ENCODE measurements around the gene RRBP1. TPM values are rescaled to one million over a fixed set of nuclear protein-coding genes. Genes with fewer than 3 reads are reported as not detected.

Gene RRBP1
- total RNA-seq, 1 donor from 2014 or later: 355 TPM

DNA sequence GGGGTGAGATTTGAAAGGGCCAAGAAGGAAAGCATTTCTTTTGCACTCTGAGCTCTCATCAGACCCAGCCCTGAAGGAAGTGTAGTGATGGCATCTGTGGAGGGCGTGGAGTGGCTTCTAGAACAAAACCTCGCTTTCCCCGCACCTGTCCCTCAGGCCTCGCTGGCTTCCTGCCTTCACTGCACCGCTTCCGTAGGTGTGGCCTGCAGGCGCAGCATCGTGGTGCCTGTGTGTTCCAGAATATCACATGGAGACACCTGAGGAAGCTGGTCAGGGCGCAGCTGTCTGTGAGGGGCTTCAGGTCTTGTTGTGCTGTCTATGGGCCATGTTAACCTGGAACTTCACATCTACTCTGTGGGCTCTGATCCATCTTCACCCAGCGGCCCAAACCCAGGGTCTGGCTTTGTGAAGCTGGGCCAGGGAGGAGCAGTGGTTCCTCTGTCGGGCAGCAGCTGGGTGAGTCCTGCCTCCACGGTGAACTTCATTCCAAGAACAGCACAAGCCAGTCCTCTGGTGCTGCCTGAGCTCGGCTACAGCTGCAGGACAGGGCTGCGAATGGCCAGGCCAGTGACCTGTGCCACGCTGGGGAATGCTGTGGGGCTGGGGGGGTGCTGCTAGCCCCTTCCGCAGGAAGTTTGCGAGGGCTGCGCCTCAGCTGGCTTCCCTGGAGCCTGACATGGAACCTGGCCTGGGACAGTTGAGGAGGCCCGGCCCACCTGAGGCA, 71.3 kb downstream of the RRBP1 start:
- peak; percentile 53 for DNase-seq (ENCODE audit: low spot score)

DNA sequence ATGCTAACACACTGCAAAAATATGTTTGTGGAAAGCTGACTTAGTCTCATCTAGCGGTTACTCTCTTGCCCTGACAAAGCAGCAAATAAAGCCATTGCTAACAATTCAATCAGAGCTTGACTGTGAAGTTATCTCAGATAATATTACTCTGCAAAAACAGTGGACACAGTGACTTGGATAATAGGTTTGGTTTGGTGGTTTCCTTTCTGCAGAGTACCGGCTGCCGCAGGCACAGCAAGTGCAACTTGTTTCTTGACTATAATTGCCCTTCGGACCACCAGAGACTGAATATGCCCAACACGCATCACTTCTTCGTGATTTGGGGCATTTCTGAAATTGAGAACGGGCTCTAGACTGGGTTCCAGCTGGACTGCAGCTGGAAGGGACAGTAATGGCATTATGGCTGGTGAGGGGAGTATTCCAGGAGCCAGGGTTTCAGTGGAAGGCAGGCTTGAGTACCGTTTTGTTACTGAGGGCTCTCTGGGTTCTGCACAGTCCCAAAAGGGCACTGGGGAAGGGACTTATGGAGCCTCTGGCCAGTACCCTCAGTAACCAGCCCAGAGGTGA, 72.1 kb downstream of the RRBP1 start:
- no peak for DNase-seq (ENCODE audit: low spot score)

DNA sequence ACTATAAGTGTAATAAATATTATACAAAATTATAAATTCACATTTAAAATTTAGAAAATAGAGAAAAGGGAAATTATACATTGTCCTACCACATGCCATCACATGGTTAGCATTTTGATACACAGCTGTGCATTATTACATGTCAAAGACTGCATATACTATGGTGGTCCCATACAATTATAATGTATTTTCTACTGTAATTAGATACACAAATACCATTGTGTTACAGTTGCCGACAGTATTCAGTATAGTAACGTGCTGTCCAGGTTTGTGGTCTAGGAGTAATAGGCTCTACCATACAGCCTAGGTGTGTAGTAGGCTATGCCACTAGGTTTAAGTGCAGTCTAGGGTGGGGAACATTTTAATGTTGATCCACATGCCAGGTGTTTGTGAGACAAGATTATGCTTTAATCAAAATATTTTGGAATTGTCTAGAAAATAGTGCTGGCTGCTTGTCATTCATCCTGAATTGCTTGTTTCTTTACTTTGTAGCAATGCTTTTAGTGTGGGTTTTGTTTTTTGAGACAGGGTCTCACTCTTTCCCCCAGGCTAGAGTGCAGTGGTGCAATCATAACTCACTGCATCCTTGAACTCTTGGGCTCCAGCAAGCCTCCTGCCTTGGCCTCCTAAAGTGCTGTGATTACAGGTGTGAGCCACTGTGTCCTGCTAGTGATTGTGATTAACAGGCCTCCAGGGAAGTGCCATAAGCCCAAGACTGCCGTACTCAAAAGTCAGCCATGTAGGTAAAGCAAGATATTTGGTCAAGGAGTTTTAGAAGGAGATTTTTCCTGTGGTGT, 73.1 kb downstream of the RRBP1 start:
- DNase-seq (ENCODE audit: low spot score): no peak

DNA sequence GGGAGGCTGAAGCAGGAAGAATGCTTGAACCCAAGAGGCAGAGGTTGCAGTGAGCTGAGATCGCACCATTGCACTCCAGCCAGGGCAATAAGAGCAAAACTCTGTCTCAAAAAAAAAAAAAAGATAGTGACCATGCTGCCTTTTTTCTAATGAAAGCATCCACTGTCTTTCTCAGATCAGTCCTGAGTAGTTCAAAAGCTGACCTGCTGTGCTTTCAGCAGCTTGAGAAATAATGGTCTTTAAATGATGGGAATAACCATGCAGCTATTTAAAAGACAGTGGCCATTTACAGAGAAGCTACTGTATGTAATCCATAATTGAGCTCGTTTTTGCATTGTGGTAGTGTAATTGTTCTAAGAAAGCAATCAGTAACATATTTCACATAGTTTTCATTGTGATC, 76.0 kb downstream of the RRBP1 start:
- no peak for DNase-seq (ENCODE audit: low spot score)

DNA sequence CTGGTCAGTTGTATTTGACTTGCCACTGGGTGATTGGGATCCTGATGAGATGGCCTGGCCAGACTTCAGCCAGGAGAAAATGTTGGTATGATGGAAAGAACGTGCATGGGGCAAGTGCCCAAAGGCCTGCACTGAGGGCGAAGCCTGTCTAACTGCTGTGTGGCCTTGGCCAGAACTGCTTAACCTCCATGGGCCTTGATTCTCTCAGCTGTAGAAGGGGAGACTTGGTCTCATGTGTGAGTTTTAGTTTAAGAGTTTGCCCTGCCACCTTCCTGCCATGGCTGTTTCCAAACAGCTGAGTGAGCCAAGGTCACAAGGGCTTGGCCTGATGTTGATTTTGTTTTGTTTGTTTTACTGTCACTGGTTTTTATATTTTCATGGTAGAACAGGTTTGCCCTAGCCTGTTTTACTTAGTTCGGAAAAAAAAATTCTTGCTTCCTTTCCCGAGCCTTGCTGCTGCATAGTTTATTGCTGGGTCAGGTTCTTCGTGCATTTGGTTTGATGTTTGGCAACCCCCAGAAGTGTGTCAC, 76.8 kb downstream of the RRBP1 start:
- no peak for DNase-seq (ENCODE audit: low spot score)

DNA sequence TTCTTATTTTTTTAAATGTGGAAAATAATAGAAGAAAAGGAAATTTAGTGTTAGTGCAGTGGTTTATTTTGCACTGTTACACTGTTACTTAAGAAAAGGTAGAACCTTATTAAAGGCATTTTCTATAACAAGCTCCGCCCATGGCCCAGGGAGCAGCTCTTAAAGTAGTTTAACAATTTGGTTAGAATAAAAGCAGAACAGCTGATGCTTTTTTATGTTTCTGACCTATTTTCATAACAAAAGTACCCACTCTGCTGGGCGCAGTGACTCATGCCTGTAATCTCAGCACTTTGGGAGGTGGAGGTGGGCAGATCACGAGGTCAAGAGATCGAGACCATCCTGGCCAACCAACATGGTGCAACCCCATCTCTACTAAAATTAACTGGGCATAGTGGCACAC, 79.5 kb downstream of the RRBP1 start:
- DNase-seq (ENCODE audit: low spot score): no peak

DNA sequence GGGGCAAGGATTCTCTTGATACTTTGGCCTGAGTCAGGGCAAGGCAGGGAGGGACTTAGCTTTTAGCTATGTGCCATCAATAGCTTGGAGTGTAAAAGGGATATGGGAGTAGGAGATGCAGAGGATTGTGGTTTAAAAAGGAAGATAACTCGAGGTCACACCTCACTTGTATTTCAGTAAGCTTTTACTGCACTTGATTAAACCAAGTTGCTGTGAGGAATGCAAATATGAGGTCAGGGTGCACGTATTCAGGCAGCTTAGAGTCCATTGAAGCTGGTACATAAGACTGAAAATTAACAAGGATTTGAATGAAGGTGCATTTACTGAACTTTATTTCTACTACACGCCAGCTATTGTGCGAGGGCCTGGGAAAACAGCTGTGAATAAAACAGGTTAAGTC, 80.1 kb downstream of the RRBP1 start:
- DNase-seq (ENCODE audit: low spot score): no peak

DNA sequence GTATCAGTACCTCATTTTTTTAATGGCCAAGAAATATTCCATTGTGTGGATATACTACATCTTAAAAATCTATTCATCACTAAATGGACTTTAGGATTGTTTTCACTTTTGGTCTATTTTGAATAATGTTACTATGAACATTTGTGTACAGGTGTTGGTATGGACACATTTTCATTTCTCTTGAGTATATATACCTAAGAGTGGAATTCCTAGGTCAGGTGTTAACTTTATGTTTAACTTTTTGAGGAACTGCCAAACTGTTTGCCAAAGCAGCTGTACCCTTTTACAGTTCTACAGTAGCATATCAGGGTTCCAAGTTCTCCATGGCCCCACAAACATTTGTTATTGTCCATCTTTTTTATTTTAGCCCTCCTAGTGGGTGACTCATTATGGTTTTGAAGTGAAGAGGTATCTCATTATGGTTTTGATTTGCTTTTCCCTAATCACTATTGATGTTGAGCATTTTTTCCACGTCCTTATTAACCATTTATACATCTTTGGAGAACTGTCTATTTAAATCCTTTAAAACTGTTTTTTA, 84.0 kb downstream of the RRBP1 start:
- DNase-seq (ENCODE audit: low spot score): no peak

DNA sequence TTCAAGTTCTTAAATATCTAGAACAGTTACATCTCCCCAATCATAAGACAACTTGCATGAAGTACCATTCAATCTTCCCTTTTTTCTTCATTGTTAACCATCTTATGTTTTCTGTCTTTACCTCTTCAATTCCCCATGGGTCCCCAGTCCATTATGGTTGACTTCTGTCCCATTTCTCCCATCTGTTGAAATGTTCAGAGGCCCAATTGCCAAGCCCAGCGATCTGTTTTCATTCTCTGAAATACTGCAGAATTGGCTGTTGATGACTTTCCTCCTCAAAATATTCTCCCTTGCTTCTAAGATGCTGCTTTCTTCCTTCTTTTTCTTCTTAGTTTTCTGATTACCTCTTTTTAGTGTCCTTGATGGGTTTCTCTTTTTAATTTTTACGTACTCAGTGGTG, 86.2 kb downstream of the RRBP1 start:
- DNase-seq (ENCODE audit: low spot score): no peak

DNA sequence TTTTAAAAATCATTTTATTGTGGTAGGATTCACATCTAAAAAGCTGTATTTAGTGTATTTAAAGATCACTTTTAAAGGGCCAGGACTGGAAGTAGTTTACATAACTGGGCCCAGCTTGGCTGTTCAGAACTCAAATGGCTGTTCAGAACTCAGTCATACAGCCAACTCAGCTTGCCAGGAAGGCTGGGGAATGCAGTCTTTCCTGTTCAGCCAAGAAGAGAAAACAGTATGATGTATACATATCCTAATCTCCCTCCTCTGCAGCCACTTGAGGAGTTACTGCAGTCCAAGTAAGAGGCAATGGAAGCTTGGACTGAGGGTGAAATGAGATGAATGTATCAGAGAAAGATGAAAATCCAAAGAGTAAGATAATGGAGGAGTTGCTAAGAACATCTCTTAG, 87.6 kb downstream of the RRBP1 start:
- peak; percentile 76 for DNase-seq (ENCODE audit: low spot score)

DNA sequence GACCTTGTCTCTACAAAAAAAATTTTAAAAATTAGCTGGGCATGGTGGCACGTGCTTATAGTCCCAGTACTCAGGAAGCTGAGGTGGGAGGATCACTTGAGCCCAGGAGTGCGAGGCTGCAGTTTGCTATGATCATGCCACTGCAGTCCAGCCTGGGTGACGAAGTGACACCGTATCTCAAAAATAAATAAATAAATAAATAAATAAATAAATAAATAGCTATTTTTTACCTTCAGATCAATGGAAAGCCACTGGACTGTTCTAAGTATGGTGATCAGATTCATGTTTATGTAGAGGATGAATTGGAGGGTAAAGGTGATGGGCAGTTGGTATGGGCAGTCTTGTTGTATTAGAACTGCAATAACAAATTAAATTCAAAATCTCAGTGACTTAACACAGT, 88.1 kb downstream of the RRBP1 start:
- DNase-seq (ENCODE audit: low spot score): no peak

DNA sequence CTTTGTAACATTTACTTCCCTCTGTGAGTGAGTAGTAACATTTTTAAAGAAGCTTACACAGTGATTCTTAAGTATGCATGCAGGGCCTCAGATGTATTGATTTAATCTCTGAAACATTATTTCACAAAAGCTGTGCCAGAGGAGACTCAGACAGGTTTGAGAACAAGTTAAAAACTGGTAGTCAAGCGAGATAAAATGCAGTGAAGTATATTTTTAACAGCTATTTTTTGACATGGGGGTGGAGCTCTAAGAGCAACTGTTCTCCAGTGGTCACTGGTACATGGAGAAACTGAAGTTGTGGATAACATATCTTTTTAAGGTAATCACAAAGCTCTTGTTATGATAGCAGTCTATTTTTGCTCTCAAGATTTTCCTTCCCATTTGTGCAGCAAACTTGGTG, 91.8 kb downstream of the RRBP1 start:
- no peak for DNase-seq (ENCODE audit: low spot score)

DNA sequence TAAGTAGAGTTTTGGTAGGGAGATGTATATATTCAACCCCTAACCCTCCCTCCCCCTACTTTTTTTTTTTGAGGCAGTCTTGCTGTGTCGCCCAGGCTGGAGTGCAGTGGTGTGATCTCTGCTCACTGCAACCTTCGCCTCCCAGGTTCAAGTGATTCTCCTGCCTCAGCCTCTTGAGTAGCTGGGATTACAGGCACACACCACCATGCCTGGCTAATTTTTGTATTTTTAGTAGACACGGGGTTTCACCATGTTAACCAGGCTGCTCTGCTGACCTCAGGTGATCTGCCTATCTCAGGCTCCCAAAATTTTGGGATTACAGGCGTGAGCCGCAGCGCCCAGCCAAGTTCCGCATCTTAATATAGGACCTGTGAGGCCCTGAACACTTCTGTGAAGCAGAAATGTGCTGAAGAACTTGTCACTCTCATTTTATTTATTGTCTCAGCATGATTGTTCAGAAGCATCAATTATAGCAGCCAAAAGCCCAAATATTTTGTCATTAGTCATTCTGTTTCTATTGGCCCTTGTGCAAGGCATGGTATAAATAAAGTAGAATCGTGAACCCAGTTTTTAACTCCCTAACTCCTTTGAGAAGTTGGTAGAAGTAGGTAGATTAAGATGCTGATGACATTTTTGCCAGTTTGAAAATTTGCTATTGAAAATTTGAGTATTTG, 92.7 kb downstream of the RRBP1 start:
- no peak for DNase-seq (ENCODE audit: low spot score)

DNA sequence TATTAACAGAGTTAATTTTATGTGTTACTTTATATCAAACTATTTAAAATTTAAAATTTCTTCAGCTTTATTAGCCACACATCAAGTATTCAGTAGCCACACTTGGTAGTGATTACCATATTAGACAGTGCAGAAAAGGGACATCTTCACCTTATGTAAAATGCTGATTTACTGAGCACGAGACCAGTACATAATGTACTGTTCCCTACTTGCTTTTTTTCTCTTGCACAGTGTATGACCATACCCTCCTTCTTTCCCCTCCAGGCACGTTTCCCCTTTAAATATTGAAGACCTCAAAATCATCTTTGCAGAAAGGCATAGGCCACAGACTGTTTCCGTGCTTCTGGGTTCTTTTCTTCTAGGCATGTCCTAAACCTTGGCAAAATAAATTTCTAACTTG, 94.2 kb downstream of the RRBP1 start:
- DNase-seq (ENCODE audit: low spot score): no peak

DNA sequence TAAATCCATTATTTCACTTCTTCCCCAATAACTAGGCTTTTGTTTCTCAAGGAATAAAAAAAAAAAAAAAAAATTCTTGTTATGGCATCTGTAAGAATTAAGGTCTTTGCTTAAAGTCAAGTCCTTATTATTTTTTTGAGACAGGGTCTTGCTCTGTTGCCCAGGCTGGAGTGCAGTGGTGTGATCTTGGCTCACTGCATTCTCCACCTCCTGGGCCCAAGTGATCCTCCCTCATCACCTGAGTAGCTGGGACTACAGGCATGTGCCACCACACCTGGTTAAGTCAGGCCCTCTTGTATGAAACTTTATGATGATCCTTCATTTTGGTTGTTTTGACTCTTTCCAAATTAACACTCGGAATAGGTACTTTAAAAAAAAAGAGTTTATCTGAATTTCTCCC, 94.9 kb downstream of the RRBP1 start:
- no peak for DNase-seq (ENCODE audit: low spot score)

DNA sequence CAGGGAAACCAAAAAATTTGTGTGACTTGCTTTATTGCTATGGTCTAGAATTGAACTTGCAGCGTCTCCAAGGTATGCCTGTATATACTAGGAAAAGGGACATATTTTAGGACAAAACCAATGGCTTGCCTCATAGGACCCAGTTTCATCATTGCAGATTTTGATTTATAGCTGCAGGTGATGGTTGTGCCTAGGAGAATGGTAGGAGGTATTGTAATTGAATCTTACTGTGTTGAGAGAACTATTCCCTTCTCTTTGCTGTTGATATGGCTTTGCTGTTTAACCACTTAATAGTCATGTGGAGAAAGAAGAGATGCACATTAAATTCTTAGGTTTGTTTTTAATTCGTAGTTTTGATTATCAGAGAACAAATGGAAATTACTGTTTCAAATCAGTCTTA, 95.8 kb downstream of the RRBP1 start:
- no peak for DNase-seq (ENCODE audit: low spot score)

DNA sequence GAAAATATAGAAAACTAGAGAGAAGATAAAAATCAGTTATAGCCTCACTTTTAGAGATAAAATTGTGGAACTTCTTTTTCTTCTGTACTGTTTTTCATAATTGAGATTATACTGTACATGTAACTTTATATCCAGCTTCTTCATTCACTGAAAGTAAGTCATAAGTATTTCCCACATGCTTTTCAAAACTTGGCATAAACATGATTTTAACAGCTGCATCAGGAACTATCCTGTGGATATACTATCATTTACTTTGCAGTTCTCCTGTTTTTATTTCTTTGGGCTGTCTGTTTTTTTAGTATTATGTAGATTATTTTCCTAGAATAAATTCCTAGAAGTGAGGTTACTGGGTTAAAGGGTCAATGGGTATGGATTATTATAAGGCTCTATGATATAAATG, 97.4 kb downstream of the RRBP1 start:
- no peak for DNase-seq (ENCODE audit: low spot score)

DNA sequence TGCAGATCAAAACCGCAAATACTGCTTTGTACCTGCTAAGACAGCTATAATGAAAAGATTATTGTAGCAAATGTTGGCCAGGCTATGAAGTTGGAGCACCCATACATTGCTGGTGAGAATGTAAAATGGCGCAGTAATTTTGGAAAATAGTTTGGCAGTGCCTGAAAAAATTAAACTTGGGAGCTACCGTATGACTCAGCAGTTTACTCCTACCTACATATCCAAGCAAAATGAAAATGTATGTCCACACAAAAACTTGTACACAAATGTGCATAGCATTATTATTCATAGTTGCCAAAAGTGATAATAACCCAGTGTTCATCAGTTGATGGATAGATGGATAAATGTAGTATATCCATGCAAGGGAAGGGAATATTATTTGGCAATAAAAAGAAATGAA, 98.9 kb downstream of the RRBP1 start:
- no peak for DNase-seq (ENCODE audit: low spot score)

DNA sequence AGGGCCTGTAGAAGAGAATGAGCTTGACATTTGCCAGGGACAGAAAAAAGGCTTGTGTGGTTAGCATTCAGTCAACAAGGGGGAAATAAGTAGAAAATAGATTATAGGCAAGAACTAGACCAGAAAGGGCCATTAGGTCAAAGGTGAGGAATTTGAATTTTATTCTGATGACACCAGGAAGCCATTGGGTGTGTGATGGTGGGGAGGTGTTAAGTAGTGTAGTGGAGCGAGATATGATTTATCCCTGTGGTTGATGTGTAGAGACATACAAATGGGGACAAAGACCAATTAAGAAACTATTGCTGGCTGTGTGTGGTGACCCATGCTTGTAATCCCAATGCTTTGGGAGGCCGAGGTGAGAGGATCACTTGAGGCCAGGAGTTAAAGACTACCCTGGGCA, 101.1 kb downstream of the RRBP1 start:
- DNase-seq (ENCODE audit: low spot score): no peak

DNA sequence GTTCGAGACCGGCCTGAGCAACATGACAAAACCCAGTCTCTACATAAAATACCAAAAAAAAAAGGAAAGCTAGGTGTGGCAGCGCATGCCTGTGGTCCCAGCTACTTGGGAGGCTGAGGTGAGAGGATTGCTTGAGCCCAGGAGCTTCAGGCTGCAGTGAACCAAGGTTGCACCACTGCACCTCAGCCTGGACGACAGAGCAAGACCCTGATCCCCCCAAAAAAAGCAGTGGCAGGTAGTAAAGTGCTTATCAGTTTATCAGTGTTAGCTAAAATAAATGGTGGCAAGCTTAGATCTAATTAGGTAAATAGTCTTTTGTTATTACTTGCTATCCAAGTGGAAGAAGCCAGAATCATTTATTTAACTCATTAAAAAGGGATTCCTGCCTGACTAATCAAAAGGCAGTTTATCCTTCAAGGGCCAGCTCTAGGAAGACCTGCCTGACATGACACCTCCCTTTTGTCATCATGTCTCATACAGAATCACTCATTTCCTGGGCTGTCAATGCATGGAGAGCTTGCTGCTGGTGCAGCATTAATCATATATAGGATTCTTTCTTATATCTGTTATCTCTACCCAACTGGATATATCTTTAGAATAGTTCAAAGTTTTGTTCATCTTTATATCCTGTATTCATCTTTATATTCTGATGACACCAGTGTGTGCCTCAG, 102.5 kb downstream of the RRBP1 start:
- DNase-seq (ENCODE audit: low spot score): no peak

DNA sequence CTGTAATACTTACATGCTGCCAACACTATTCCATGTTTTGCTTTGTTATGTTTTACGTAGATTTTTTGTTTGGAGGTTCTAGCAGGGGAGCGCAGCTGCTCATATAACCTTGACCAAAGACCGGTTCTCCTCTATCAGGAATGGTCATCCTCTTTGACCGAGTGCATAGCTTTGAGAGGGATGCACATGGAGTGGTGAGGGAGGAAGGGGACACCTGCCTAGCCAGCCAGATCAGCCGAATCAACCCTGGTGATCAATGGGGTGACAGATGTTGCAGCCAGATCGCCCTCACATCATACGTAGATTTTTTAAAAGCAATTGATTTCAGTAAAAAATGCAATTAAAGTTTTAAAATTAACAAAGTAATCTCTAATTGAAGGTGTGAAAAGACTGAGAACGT, 105.8 kb downstream of the RRBP1 start:
- DNase-seq (ENCODE audit: low spot score): no peak

DNA sequence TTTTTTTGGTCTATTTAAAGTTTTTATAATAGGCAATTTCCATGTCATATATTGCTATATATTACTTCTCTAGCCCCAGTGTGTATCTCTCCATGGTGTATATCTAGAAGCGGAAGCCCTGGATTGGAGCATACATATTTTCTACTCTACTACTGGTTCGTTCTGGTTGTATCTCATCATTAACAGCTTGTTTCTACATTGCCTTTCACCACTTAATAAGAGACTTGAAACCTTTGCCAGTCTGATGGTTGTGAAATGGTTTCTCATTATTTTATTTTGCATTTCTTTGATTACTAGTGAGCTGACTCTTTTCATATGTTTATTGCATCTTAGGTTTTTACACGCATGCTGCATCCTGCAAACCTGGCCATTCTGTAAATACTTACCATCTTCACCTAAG, 108.6 kb downstream of the RRBP1 start:
- DNase-seq (ENCODE audit: low spot score): no peak

Measured in mucosa of gallbladder (tissue), 1 donor.